GM18498 (cell line): ENCODE measurements around the gene GPR83.
"Not testable (repeated sequence)": the region's sequence is repeated elsewhere in the genome, so short reads cannot be mapped to it uniquely, and the experiment has no call there.

Experiments
- ATAC-seq: cut with Tn5 transposase; IDR thresholded peaks from one replicate; pipeline ENCODE4 v1.9.1; 2021; ENCODE audit warnings: mild to moderate bottlenecking, moderate library complexity; ENCODE audit not compliant: unreplicated experiment

GPR83 gene

DNA sequence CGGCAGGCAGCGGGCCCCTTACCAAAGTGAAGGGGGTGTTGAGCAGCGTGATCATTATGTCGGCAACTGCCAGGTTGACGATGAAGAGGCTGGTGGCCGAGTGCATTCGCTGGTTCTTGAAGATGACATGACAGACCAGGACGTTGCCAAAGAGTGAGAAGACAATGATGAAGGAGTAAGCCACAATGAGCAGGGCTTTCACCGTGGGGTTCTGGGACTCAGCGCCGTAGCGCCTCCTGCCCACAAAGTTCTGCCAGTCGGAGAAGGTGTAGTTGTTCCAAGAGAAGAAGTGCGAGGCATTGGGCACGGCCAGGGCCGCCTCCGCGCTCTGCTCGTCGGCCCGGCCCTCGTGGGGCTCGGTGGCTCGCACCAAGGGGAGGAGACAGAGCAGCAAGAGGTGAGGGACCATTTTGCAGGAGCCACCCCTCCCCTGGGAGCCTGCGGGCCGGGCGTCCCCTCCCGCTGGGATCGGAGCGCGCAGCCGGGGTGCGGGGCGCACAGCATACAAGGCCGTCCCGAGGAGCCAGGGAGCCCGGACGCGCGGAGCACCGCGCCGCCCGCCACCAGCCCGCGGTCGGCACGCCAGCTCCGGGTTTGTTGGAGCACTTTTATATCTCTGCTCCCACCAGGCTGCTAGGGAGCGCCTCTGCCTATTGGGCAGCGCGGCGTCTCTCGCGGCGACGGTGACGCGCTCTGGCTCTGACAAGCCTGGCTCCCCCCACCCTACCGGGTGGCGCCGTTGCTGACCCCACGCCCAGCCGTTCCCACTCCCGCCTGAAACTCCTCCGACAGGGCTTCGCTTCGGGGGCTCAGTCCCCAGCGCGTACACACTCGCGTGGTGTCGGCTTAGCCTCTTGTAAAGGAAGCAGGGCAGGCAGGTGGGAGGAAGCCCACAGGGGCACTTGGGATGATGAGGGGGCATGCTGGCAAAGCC lies at the start of gene GPR83:
TSS of gene GPR83 (minus strand) at position 581 of the 934 bp plus-strand sequence. CDS start at position 409, 172 bp downstream.
- ATAC-seq = no peak

DNA sequence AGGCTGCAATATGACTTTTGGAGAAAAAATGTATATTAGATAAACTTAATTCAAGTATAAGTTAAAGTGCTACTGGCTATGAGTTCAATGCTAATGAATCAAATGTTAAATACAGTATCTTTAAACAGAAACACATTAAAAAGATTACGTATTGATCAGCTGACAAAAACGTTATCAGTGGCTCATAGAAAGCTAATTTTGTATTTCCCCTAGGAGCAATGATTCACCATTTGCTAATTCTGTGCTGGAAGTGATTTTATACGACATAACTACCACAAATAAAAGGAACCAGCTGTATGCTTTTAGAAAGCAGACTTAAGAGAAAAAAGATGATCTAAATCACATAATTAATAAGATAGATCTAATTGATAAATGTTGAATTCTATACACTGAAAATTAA lies 48.8 kb upstream of the GPR83 start:
- no peak for ATAC-seq

DNA sequence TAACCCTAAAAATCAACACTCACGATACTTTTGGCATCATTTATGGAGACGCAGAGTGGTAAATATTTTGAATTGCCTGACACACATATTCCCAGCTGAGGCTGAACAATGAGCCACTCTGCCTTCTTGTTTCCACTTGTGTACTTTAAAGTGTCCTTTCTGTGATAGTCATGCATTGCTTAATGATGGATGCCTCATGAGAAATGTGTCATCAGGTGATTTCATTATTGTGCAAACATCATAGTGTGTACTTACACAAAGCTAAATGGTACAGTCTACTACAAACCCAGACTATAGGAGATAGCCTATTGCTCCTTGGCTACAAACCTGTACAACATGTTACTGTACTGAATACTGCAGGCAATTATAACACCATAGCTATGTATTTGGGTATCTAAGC lies 48.2 kb upstream of the GPR83 start:
- no peak for ATAC-seq

DNA sequence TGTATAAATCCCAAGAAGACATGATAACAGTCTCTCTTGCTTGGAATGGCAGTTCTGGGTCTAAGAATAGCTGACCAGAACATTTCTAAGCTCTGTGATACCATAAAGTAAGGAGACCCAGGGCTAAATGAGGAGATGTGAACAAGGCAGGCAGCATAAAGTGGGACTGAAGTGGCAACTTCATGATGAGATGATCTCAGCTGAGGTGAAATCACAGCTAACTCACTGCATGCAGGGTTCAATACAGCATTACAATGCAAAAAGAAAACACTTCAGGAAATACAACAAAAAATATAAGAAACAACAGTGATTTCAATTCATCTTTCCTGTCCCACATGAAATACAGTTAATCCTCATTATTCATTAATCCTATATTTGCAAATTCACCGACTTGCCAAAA lies 47.8 kb upstream of the GPR83 start:
- no peak for ATAC-seq

DNA sequence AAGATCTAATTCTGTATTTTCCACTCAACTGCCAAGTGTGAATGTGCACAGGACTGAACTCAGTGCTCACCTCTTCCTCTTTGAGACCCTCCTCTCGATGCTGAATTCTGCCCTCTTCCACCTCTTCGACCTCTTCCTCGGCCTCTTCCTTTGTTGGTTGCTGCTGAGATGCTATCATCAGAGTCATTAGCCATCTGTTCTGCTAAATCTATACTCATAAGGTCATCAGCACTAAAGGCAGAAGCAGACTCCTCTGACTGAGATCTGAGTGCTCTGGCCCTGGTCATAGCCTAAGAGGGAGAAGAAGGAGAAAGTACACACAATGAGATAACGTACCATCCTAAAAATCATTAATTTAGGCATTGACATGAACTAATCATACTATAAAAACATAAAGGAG lies 45.9 kb upstream of the GPR83 start:
- no peak for ATAC-seq

DNA sequence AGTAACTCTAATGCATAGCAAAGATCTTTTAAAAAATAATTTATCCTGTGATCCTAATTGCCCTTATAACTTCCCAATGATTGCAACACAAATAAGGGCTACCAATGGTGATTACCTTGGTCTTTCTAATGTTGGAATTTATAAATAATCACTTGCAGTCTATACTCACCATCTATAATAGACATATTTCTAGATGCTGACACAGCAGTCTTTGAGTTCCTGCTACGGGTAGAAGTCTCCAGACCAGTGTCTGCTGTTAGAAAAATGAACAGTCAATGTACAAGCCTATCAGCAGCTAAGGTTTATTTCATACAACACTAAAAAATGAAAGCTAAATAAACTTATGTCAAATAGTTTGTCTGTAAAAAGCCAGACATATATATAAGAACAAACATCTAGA lies 44.4 kb upstream of the GPR83 start:
- ATAC-seq = no peak

DNA sequence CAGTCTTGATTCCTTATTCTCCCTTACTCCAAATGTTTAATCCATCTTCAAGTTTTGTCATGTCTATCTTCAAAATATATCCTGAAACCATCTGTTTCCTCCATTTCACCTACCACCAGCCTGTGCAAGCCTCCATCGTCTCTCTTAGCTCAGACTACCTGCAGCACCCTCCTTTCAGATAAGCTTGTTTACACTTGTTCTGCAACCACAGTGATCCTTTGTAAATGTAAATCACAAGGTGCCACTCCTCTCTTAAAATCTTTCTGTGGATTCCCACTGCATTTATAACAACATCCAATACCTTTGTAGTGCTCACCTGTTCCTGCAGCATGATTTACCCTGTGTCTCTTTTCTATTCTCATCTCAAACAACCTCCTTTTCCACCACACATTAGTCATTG lies 31.8 kb upstream of the GPR83 start:
- no peak for ATAC-seq

DNA sequence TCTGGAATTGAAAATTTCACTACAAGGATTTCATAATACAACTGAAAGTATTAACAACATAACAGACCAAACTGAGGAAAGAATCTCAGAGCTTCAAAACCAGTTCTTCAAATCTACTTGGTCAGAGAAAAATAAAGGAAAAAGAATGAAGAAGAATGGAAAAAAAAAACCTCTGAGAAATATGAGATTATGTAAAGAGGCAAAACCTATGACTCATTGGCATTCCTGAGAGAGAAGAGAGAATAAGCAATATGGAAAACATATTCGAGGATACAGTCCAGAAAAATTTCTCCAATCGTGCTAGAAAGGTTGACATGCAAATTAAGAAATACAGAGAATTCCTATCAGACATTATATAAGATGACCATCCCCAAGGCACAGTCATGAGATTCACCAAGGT lies 23.4 kb upstream of the GPR83 start:
- no peak for ATAC-seq

DNA sequence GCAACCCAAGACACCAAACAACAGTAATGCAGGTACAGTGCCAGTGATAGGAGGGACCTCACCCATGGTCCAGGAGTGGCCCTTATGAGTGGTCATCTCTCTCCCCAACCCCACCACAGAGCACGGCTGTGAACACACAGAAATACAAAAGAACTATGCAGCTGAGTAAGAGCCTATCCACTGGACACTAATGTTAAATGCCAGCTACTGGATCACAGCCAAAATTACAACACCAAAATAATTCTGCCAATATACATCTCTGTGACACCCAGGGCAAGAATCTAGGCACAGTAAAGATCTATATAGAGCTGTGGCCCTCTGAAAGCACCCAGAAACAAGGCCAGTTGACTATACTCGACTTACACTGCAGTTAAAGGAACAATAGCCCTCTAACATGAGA lies 22.8 kb upstream of the GPR83 start:
- ATAC-seq = no peak

DNA sequence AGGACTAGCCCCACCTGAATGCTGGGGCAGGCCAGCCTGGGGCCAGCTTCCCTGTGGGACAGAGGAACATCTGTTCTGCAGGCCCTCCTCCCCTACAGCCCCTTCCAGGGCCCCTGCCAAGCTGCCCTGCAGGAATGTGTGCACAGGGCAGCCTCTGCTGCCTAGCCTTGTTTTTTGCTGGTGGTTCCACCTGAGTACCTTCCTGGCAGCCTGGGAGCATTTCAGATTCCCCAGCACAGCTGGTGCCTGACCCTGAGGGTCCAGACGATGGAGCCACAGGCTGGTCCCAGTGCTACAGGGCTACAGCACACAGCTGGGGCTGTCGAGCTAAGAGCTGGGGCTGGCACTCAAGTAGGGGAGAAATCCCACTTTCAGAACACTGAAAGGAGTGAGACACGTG lies 22.3 kb upstream of the GPR83 start:
- ATAC-seq = no peak

DNA sequence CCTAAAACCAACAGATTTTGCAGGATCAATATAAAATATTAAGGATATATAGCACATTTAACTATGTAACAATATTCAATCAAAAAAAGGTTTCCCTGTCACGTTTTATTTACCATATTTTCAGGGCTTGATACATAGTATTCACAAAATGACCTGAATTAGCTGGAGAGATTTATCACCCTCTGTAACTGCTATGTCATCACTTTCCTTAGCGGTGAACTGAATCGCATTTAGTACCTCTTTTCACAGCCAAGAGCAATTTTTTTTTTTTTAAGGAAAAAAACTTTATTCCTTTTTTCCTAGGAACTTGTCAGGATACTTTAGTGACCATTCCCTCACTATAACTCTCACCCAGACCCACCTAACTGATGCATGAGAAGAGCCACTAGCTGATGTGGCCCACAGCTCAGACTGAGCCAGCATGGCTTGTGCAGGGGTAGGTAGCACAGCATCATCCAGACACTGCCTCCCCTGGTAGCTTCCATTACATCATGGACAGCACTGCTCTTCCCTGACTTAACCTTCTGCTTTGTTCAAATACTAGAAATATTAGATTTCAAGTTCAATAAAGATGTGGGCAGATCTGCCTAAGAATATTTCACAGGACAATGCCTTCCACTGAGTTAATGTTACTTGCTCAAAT lies 17.0 kb upstream of the GPR83 start:
- ATAC-seq = no peak

DNA sequence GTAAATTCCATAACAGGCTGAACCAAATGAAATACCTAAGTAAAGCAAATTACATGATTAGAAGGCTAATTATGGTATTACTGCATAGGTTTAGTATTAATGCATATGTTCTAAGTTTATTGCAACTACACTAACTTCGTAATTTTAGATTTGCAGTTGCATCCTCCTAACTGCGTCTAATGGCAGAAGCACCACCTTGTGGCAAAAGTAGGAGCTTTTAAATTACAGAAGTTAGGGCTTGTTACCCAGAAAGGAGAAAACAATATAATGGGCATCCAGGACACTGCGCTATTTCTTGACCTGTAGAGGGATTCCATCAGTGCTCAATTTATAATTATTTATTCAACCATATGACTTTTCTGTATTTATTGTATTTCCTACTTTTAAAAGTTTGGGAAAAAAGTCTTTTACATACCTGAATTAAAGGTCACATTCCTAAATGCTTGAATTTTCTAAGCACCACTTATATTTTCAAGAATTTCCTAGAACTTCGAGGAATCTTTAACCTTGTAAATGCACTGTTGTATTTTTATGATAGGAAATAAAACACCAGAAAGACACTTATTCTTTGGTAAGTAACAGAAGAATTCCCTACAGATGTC lies 16.3 kb upstream of the GPR83 start:
- no peak for ATAC-seq

DNA sequence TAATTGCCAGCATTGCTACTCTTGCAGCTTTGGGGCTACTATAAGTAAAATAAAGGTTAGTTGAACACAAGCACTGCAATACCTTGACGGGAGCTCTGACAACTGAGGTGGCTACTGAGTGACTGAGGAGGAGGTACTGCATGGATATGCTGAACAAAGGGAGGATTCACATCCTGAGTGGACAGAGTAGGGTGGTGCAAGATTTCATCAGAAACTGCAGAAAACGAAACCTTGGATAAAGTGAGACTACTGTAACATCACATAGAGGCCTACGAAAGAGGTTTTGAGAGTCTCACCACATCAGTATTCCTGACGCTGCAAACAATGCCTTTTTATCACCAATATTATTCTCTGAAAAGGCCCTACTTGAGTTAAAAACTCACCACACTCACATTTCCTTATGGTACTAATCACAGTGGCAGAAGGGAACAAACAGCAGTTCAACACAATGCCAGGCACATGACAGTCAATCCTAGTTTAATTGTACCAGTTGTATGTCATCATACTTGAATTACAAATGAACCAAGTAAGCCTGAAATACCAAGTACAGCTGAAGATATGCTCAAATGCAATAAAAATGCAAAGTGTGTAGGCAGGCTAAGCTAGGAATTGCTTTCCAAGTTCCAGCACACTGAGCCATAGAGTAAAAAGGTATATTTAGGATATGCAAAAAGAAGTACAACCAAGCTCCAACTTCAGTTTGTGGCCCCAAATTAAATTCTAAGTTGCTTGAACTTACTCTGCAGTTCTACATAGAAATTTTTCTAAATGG lies 4.0 kb upstream of the GPR83 start:
- ATAC-seq = no peak

DNA sequence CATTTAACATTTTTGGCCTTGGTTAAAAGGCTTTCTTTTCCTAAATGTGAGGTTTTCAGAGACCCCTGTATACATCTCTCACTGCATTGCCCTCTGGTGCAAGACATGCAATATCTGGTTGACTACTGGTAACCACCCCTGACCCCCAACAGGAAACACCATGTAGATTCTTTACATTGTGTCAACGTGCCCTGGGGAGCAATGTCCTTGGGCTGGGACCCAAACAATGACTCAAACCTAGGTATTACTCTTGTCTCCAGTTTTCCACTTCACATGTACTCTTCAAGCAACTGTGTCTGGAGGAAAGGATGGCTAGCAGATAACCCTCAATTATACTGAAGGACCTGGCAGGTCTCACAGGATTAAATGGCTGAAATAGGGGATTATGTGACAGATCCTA lies 1.1 kb upstream of the GPR83 start:
- ATAC-seq = no peak

DNA sequence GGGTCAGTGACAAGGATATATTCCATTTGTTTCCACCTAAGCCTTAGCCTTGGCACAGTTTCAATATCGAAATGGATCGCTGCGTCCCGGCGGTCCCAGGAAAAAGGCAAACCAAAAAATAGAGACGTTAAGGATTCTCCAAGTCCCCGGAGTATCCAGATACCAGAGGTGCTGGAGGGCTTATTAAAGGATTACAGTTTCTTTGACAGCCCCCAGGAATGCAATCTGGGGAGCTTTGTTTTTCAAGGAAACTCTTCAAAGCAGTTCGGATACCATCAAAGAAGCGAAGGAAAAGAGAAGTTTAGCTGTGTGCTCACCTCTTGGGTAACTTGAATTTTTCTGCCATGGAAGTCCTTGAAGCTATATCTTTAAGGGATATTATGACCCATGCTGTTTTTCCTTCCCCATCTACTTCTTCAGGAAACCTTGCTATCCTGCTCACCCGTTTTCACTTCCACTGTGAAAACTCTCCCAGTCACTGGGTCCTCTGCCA lies 600 bp upstream of the GPR83 start:
- ATAC-seq = no peak

DNA sequence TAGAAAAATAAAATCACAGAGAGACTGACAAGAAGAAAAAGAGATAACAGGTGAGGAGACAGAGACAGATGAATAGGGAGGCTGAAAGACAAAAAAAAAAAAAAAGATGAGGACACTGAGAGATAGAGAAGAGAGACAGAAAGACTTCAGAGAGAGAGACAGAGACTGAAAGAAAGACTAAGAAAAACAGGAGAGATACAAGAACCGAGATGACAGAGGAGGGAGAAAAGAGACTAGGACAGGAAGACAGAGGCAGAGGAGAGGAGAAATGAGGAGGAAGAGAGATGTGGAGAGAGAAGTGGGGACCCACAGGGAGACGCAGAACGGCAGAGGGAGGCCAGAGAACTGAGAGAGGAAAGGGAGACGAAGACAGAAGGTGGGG lies 771 bp downstream of the GPR83 start:
- ATAC-seq = no peak

DNA sequence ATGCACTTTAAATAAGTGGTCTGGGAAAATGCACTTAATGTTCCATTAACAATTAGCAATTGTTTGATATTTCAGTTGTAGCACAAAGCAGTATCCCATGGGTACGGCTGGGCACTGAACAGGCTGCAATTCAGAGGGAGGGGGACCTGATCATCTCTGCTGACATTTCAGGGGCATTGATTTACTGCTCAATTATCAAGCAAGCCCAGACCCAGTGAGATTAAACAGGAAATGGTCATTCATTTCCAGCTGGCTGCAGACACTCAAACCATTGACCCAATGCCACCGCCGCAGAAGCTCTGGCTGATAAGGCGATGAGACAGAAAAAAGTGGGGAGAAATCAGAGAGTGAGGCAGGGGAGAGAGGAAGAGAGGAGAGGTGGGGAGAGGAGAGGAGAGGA lies 1.2 kb downstream of the GPR83 start:
- no peak for ATAC-seq

DNA sequence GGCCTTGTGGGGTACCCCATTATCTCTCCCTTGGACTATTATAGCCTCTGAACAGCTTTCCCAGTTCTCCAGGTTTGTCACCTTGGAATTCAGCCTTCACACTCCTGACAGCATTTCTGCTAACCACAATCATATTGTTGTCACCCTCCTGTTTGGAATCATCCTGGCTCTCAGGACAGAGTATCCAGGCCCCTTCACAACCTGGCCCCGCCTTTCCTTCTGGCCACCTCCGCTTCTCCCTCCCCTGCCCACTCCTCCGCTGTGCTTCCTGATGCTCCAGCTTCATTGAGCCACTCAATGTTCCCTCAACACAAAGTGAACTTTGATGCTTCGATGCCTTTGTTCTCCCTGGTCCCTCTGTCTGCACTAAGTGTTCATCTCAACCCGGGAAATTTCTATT lies 3.1 kb downstream of the GPR83 start:
- no peak for ATAC-seq

DNA sequence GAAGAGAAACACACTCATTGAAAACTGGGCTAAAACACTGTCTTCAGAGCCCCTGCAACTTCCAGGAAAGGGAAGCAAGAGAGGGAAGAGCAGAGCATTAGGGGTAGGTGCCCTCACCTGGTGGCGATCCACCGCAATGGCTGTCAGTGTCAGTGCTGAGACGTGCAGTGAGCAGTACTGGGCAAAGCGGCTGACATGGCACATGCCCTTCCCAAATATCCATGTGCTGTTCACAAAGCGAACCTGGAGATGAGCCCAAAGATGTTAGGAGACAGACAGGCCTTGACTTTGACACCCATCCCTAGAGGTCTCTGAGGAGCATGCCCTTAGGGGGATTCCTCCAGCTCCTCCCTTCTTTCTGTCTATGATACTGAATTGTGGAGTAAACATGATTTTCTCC lies 4.9 kb downstream of the GPR83 start:
- ATAC-seq = no peak

DNA sequence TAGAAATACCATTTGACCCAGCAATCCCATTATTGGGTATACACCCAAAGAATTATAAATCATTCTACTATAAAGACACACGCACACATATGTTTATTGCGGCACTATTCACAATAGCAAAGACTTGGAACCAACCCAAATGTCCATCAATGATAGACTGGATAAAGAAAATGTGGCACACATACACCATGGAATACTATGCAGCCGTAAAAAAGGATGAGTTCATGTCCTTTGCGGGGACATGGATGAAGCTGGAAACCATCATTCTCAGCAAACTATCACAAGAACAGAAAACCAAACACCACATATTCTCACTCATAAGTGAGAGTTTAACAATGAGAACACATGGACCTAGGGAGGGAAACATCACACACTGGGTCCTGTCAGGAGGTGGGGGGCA lies 9.3 kb downstream of the GPR83 start:
- ATAC-seq = not testable (repeated sequence)

DNA sequence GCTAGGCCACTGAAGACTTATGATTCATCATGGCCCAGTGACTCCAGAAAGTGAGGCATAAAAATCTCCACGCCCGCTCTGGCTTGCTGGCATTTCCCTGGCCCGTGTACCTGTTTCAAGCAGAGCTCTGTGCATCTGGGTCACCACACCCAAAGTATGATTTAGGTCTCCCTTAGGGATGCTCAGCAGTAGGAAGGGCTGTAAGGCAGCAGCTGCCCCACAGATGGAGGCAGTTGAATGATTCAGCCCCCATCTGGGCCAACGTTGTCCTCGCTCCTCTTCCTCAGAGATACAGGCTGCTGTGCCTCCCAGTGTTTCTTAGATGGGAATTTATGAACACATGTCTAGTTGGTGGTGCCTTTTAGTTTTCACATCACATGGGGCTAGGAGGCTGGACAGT lies 21.6 kb downstream of the GPR83 start:
- no peak for ATAC-seq
